Colonic mucosa (tissue), 4 donors: ENCODE data around the gene WDR11. TPM values are rescaled to one million over a fixed set of nuclear protein-coding genes. Genes with fewer than 3 reads are reported as not detected.

Experiments used
- DNase-seq: peaks from one replicate; pipeline ENCODE4 v3.0.0-alpha.2; 2020
- H3K27ac ChIP-seq: fragments of 200-600 bp; one replicate; pipeline ENCODE4 v1.8.0; 2021
- H3K27me3 ChIP-seq: fragments of 200-600 bp; one replicate; pipeline ENCODE4 v1.8.0; 2021
- H3K36me3 ChIP-seq: fragments of 200-600 bp; one replicate; pipeline ENCODE4 v1.8.0; 2021
- H3K4me1 ChIP-seq: fragments of 200-600 bp; one replicate; pipeline ENCODE4 v1.8.0; 2021; ENCODE audit warnings: mild to moderate bottlenecking
- H3K4me3 ChIP-seq: fragments of 200-600 bp; one replicate; pipeline ENCODE4 v1.8.0; 2021
- H3K9ac ChIP-seq, 2 donors: one replicate each; pipeline ENCODE4 v1.7.0; 2013; ENCODE audit warnings: control low read depth in 2 of 2, low read depth in 2 of 2, low read length in 2 of 2
- H3K9me3 ChIP-seq: fragments of 200-600 bp; one replicate; pipeline ENCODE4 v1.8.0; 2021
- intact Hi-C: fragments of 100-400 bp; cut with DNase I; formaldehyde crosslinking; loops from one replicate; pipeline ENCODE4 v1.14.1; 2022
- total RNA-seq, 2 donors: library from RNA; stranded (reverse); fragmentation: NEBNext Ultra II Directional in 1 of 2; extraction: Animal tissue kit (Norgen Biotek cat#: 25700) in 1 of 2; gene quantifications; one replicate each; pipeline ENCODE4 v1.2.1, GENCODE V29; 2021
- TF ChIP-seq, protein P1 (sequence below): fragments of 200-600 bp; IDR thresholded peaks from one replicate; pipeline ENCODE4 v1.8.0; 2022; ENCODE audit warnings: antibody characterized with exemption, mild to moderate bottlenecking
- donor health status: healthy.
- donor health status: DM: no; HTN: no; CAD: no.
- donor health status: DM: no; HTN: no; CAD: no.

The WDR11 gene
- total RNA-seq, 2 donors from 2014 or later, result 35.5 to 42.2 TPM

DNA sequence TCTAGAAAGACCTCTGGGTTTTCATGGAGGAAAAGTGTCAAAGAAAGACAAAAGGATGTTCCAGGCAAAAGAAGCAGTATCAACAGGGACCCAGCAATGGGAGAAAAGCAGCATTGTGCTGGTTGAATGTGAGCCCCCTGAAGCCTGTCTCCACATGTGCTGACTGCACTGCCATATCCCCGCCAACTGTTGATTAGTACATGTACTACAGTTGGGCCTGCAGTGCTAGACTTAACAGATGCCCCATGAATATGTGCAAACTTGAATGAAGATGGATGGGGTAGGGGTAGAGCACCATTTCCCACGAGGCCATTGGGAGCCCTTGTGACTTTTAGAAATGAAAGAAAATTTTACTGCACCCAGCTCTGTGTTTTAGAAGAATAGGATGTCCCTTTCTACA is 15.6 kb upstream of the WDR11 start:
- H3K9me3 ChIP-seq, result no peaks in the 10 kb centered on the region
- intact Hi-C loops, result no loop called here
- no peaks in the 10 kb centered on the region for H3K4me1 ChIP-seq
- no peak overlapping the region for H3K4me3 ChIP-seq
- H3K36me3 ChIP-seq, result no peaks in the 10 kb centered on the region
- H3K27ac ChIP-seq, result no peak overlapping the region
- no peak for DNase-seq
- H3K27me3 ChIP-seq, result no peaks in the 10 kb centered on the region
- TF ChIP-seq, protein P1, sequence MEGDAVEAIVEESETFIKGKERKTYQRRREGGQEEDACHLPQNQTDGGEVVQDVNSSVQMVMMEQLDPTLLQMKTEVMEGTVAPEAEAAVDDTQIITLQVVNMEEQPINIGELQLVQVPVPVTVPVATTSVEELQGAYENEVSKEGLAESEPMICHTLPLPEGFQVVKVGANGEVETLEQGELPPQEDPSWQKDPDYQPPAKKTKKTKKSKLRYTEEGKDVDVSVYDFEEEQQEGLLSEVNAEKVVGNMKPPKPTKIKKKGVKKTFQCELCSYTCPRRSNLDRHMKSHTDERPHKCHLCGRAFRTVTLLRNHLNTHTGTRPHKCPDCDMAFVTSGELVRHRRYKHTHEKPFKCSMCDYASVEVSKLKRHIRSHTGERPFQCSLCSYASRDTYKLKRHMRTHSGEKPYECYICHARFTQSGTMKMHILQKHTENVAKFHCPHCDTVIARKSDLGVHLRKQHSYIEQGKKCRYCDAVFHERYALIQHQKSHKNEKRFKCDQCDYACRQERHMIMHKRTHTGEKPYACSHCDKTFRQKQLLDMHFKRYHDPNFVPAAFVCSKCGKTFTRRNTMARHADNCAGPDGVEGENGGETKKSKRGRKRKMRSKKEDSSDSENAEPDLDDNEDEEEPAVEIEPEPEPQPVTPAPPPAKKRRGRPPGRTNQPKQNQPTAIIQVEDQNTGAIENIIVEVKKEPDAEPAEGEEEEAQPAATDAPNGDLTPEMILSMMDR, result no peak
- no peak overlapping the region for H3K9ac ChIP-seq

DNA sequence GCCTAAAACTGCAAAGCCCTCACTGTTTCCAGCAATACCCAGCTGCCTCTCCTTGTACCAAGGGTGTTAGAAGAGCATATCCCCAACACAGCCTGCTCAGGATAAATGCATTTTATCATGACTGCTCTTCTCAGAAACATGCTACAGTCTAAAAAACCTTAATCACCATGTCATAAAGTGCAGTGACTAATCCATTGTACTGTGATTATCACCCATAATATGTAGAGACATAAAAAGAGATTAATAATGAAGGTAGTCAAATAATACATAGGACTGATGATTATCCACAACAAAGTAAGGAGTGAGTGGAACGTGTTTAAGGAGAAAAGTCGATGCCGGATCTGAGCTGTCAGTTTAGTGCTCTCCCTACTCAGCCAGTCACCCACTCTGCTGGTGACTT is 12.2 kb upstream of the WDR11 start:
- no peak overlapping the region for H3K9ac ChIP-seq
- no peak for DNase-seq
- TF ChIP-seq, protein P1, result no peak
- H3K27me3 ChIP-seq, result no peaks in the 10 kb centered on the region
- H3K4me3 ChIP-seq, result no peak overlapping the region
- H3K4me1 ChIP-seq, result no peaks in the 10 kb centered on the region
- no peaks in the 10 kb centered on the region for H3K36me3 ChIP-seq
- intact Hi-C loops, result no loop called here
- H3K27ac ChIP-seq, result no peak overlapping the region
- no peaks in the 10 kb centered on the region for H3K9me3 ChIP-seq

DNA sequence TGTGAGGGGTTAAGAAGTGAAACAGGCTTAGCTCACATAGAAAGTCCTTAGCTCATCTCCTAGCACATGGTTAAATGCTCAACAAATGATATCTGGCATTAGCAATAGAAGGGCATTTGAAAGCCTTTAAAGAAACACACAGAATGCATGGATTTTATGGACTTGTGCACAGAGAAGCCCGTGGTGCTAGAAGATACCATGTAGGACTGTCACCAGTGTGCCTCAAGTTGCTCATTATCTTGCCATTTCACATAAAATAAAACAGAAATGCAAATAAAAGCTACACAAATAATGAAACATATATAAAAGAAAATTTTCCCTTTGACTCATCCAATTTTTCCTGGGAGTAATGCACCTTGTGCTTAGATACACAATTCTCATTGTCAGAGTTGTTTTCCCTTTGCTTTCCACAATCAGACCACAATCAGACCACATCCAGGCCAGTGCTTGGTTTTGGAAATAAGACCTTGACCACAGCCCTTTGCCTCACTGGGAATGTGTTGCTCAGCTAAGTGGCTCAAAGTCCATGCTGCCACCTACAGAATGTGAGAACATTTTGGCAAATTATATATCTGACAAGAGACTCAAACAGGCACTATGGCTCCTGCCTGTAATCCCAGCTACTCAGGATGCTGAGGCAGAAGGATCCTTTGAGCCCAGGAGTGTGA is 9.5 kb upstream of the WDR11 start:
- TF ChIP-seq, protein P1, result no peak
- no peak overlapping the region for H3K27ac ChIP-seq
- H3K4me1 ChIP-seq, result no peaks in the 10 kb centered on the region
- no peaks in the 10 kb centered on the region for H3K27me3 ChIP-seq
- H3K9ac ChIP-seq, result no peak overlapping the region
- H3K36me3 ChIP-seq, result no peaks in the 10 kb centered on the region
- H3K9me3 ChIP-seq, result no peaks in the 10 kb centered on the region
- DNase-seq, result no peak
- no peak overlapping the region for H3K4me3 ChIP-seq
- intact Hi-C loops, result no loop called here

DNA sequence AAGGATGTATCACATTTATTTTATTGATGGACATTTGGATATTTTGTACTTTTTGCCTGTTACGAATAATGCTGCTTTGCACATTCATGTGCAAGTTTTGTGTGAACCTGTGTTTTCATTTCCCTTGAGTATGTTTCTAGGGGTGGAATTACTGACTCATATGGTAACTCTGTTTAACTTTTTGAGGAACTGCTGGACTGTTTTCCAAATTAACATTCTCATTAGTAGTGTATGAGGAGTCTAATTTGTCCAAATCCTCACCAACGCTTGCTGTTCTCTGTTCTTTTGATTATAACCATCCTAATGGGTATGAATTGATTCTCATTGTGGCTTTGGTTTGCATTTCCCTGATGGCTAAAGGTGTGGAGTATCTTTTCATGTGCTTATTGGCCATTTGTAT is 3.2 kb downstream of the WDR11 start:
- H3K36me3 ChIP-seq, result no peaks in the 10 kb centered on the region
- no peaks in the 10 kb centered on the region for H3K4me1 ChIP-seq
- intact Hi-C loops, result no loop called here
- TF ChIP-seq, protein P1, result no peak
- H3K27ac ChIP-seq, result no peak overlapping the region
- DNase-seq, result no peak
- H3K9me3 ChIP-seq, result no peaks in the 10 kb centered on the region
- no peaks in the 10 kb centered on the region for H3K27me3 ChIP-seq
- H3K9ac ChIP-seq, result no peak overlapping the region
- no peak overlapping the region for H3K4me3 ChIP-seq

DNA sequence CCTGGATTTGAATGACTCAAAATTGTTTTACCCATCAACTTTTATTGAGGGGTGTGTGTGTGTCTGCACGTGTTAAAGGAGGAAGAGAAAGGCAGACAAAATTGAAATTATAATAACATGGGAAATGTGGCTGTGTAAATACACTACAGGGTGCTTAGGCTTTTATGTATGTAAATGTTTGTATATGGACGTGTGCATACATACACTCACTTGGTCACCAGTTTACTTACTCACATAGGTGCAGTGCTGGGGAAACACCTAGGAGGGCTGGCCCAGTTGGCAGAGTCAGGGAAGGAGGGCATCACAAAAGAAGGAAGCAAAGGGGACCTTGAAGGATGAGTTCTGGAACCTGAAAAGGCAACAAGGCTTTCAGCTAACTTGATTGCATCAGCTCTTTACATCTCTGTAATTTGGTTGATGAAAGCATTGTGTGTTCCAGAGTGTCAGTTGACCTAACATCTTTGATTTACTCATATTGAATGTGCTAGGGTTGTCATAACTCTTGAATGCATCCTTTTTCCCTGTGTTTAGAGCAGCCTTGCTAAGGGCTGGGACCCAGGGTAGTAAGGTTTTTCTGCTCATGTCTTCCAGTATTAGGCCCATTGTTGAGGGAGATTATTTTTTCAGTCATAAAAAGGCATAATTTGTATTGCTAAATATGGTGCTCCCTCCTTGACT is 10.2 kb downstream of the WDR11 start:
- Histone ChIP-seq H3K4me3 (no peak overlapping the region), H3K36me3 (peaks cover 6% of the 10 kb centered on the region), H3K27ac (no peak overlapping the region), H3K27me3 (no peaks in the 10 kb centered on the region), H3K9me3 (no peaks in the 10 kb centered on the region), H3K4me1 (no peaks in the 10 kb centered on the region), H3K9ac (no peak overlapping the region)
- TF ChIP-seq, protein P1, result no peak
- peak; percentile 22 for DNase-seq
- intact Hi-C loops, result no loop called here
